A673 (cell line): Measurements from ENCODE around the gene EMCN. TPM values are rescaled to one million over a fixed set of nuclear protein-coding genes. Genes with fewer than 3 reads are reported as not detected.

Experiments
- BruUV-seq: library from RNA; stranded (reverse); fragments of 400-500 nt; replicated peaks from 2 replicates; lab custom pipeline; 2021; lab: Mats Ljungman, UMichigan
- CTCF ChIA-PET: fragments of 300-600 bp; sonication (Branson Sonifier 250); formaldehyde crosslinking; loops from one replicate; lab custom pipeline; 2022; ENCODE audit warnings: antibody characterized with exemption; lab: Charles Lee
- POLR2A ChIA-PET: fragments of 300-600 bp; sonication (Branson Sonifier 250); formaldehyde crosslinking; loops from one replicate; lab custom pipeline; 2022; ENCODE audit warnings: antibody characterized with exemption; ENCODE audit not compliant: low non-redundant PET; lab: Charles Lee
- DNase-seq: peaks from one replicate; pipeline ENCODE4 v3.0.0-alpha.2; 2015; ENCODE audit warnings: low spot score
- H3K27ac ChIP-seq: fragments of 200-600 bp; sonication (generic); 2 replicates; pipeline ENCODE4 v1.5.1; 2016; ENCODE audit warnings: mixed run types, low read depth, mild to moderate bottlenecking, mixed read lengths, antibody characterized with exemption, low read length; ENCODE audit not compliant: poor library complexity, severe bottlenecking
- H3K27me3 ChIP-seq: fragments of 200-600 bp; sonication (generic); replicated peaks from 2 replicates; pipeline ENCODE4 v1.6.1; 2017; ENCODE audit warnings: mixed run types, low read depth, mild to moderate bottlenecking, mixed read lengths, antibody characterized with exemption, low read length; ENCODE audit not compliant: insufficient read depth, poor library complexity
- H3K36me3 ChIP-seq: fragments of 200-600 bp; sonication (generic); 2 replicates; pipeline ENCODE4 v1.6.1; 2016; ENCODE audit warnings: mixed run types, mild to moderate bottlenecking, mixed read lengths, antibody characterized with exemption, low read length; ENCODE audit not compliant: insufficient read depth, poor library complexity, severe bottlenecking
- H3K4me1 ChIP-seq: fragments of 200-600 bp; sonication (generic); 2 replicates; pipeline ENCODE4 v1.6.1; 2017; ENCODE audit warnings: mixed run types, mild to moderate bottlenecking, mixed read lengths, antibody characterized with exemption, low read length; ENCODE audit not compliant: insufficient read depth, poor library complexity, severe bottlenecking
- H3K4me3 ChIP-seq: fragments of 200-600 bp; sonication (generic); 2 replicates; pipeline ENCODE4 v1.5.1; 2016; ENCODE audit warnings: low read depth, mixed run types, mild to moderate bottlenecking, mixed read lengths, low read length; ENCODE audit not compliant: poor library complexity, severe bottlenecking
- H3K9me3 ChIP-seq: fragments of 200-600 bp; sonication (generic); 2 replicates; pipeline ENCODE4 v1.6.1; 2016; ENCODE audit warnings: mixed run types, low read depth, mild to moderate bottlenecking, mixed read lengths, antibody characterized with exemption, low read length; ENCODE audit not compliant: poor library complexity, severe bottlenecking
- EZH2 ChIP-seq: fragments of 200-600 bp; sonication (generic); IDR thresholded peaks from 2 replicates; pipeline ENCODE4 v1.6.1; 2017; ENCODE audit warnings: borderline replicate concordance, low read depth, mild to moderate bottlenecking, mixed read lengths, antibody characterized with exemption, low read length; ENCODE audit not compliant: poor library complexity, severe bottlenecking
- intact Hi-C: fragments of 100-400 bp; cut with micrococcal nuclease; formaldehyde crosslinking; loops from one replicate; pipeline ENCODE4 v1.10.0; 2022; ENCODE audit not compliant: unreplicated experiment
- total RNA-seq: library from RNA; stranded (reverse); gene quantifications from 2 replicates; pipeline ENCODE4 v1.2.3, GENCODE V29; 2021
- TF ChIP-seq, protein P1 (sequence below): fragments of 300-800, 200-600 bp; sonication (generic); conservative IDR thresholded peaks from 2 replicates; pipeline ENCODE4 v1.5.1; 2017; ENCODE audit warnings: low read depth, mild to moderate bottlenecking, antibody characterized with exemption, low read length, moderate library complexity, mixed read lengths

Gene EMCN
- total RNA-seq, 1 experiment from 2014 or later = 7.8 TPM

GRCh38 chr4:100421361-100421978 lies 96.4 kb downstream of the EMCN start:
- Histone ChIP-seq H3K27me3 (no peaks in the 10 kb centered on the region), H3K36me3 (no peaks in the 10 kb centered on the region), H3K4me3 (no peak overlapping the region), H3K27ac (no peak overlapping the region), H3K4me1 (peaks cover 6% of the 10 kb centered on the region), H3K9me3 (no peaks in the 10 kb centered on the region)
- no TSS peak for BruUV-seq
- intact Hi-C loops = loop anchor here (1.0 to 5.0 kb wide), 3 partner anchors 226 to 1841 kb away; no protein-coding TSS in a partner anchor
- ChIA-PET CTCF (no interaction called here), POLR2A (no interaction called here)
- DNase-seq = peak; percentile 70
- TF ChIP-seq EZH2 = no peak
- TF ChIP-seq, protein P1, sequence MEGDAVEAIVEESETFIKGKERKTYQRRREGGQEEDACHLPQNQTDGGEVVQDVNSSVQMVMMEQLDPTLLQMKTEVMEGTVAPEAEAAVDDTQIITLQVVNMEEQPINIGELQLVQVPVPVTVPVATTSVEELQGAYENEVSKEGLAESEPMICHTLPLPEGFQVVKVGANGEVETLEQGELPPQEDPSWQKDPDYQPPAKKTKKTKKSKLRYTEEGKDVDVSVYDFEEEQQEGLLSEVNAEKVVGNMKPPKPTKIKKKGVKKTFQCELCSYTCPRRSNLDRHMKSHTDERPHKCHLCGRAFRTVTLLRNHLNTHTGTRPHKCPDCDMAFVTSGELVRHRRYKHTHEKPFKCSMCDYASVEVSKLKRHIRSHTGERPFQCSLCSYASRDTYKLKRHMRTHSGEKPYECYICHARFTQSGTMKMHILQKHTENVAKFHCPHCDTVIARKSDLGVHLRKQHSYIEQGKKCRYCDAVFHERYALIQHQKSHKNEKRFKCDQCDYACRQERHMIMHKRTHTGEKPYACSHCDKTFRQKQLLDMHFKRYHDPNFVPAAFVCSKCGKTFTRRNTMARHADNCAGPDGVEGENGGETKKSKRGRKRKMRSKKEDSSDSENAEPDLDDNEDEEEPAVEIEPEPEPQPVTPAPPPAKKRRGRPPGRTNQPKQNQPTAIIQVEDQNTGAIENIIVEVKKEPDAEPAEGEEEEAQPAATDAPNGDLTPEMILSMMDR = peak; percentile 72

DNA sequence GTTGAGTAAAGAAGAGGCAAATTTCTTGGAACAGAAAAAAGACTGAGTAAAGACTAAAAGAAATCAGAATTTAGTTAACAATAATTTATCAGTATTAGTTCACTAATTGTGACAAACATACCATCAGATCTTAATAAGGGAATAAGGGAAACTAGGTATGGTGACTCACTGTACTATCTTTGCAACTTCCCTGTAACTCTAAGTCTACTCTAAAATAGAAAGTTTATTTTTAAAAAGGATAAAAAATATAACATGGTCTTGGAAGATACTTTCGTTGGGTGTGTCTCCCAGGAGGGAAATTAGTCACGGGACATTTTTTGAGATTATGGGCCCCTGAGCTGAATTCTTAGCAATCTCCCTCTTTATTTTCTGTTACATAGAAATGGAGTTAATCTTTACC lies 97.3 kb downstream of the EMCN start:
- H3K9me3 ChIP-seq = no peaks in the 10 kb centered on the region
- no TSS peak for BruUV-seq
- CTCF ChIA-PET = no interaction called here
- H3K4me1 ChIP-seq = peaks cover 6% of the 10 kb centered on the region
- H3K27me3 ChIP-seq = no peaks in the 10 kb centered on the region
- POLR2A ChIA-PET = no interaction called here
- no peak for DNase-seq
- TF ChIP-seq, protein P1 = no peak
- TF ChIP-seq EZH2 = no peak
- no peaks in the 10 kb centered on the region for H3K36me3 ChIP-seq
- intact Hi-C loops = loop anchor here (5.0 kb wide), 2 partner anchors 227 to 1842 kb away; no protein-coding TSS in a partner anchor
- no peak overlapping the region for H3K4me3 ChIP-seq
- H3K27ac ChIP-seq = no peak overlapping the region

DNA sequence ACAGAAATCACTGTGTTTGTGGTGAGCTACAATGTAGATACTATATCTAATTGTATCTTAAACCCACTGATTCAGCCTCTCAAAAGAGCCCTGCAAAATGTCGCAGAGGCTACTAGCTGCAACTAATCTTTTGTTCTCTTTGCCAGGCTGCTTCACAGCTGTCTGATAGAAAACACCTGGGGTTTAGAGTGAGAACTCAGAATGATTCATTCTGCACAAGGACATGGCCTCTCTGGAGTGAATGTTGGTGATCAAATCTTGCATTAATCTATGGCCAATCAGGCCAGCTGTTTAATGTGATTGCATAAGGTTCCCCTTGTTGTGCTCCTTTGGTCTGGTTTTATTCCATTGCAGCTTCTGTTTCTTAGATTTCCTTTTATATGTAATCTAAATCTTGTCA lies 100.3 kb downstream of the EMCN start:
- CTCF ChIA-PET = no interaction called here

More for the DNA sequence above, 100.3 kb downstream of the EMCN start:
- no peak overlapping the region for H3K27ac ChIP-seq
- H3K4me1 ChIP-seq = peaks cover 6% of the 10 kb centered on the region
- POLR2A ChIA-PET = no interaction called here
- H3K4me3 ChIP-seq = no peak overlapping the region
- no TSS peak for BruUV-seq
- H3K9me3 ChIP-seq = no peaks in the 10 kb centered on the region
- no peaks in the 10 kb centered on the region for H3K27me3 ChIP-seq
- peak; percentile 41 for DNase-seq
- no peaks in the 10 kb centered on the region for H3K36me3 ChIP-seq
- intact Hi-C loops = loop anchor here (10.0 kb wide), 1 partner anchor 323 kb away; no protein-coding TSS in a partner anchor
- no peak for TF ChIP-seq EZH2
- TF ChIP-seq, protein P1 = no peak
